GM18502 (cell line): ENCODE data around the gene SLC1A7.

Experiments used
- ATAC-seq: cut with Tn5 transposase; IDR thresholded peaks from one replicate; pipeline ENCODE4 v1.9.1; 2021; ENCODE audit warnings: mild to moderate bottlenecking; ENCODE audit not compliant: unreplicated experiment, poor library complexity

The SLC1A7 gene

GRCh38 chr1:53134961-53135734 is 7.3 kb downstream of the SLC1A7 start:
- no peak for ATAC-seq

GRCh38 chr1:53134042-53134485 is 8.4 kb downstream of the SLC1A7 start:
- ATAC-seq, result no peak

GRCh38 chr1:53133261-53134041 is 9.0 kb downstream of the SLC1A7 start:
- no peak for ATAC-seq

GRCh38 chr1:53132176-53132575 is 10.3 kb downstream of the SLC1A7 start:
- ATAC-seq, result no peak

- ATAC-seq, result no peak
Measured at GRCh38 chr1:53131590-53131938, 10.9 kb downstream of the SLC1A7 start.

GRCh38 chr1:53130878-53131589 is 11.4 kb downstream of the SLC1A7 start:
- ATAC-seq, result no peak

- ATAC-seq, result no peak
Measured at GRCh38 chr1:53130598-53130877, 11.9 kb downstream of the SLC1A7 start.

GRCh38 chr1:53129891-53130597 is 12.4 kb downstream of the SLC1A7 start:
- ATAC-seq, result no peak

GRCh38 chr1:53128401-53128800 is 14.0 kb downstream of the SLC1A7 start:
- no peak for ATAC-seq

GRCh38 chr1:53127546-53127945 is 14.9 kb downstream of the SLC1A7 start:
- ATAC-seq, result no peak

GRCh38 chr1:53126495-53126894 is 15.9 kb downstream of the SLC1A7 start:
- ATAC-seq, result no peak

GRCh38 chr1:53125623-53126360 is 16.6 kb downstream of the SLC1A7 start:
- ATAC-seq, result no peak

GRCh38 chr1:53125122-53125521 is 17.3 kb downstream of the SLC1A7 start:
- no peak for ATAC-seq

GRCh38 chr1:53123453-53124140 is 18.8 kb downstream of the SLC1A7 start:
- ATAC-seq, result no peak

- no peak for ATAC-seq
Measured at GRCh38 chr1:53122961-53123413, 19.5 kb downstream of the SLC1A7 start.

- ATAC-seq, result no peak
Measured at GRCh38 chr1:53122201-53122885, 20.1 kb downstream of the SLC1A7 start.

- no peak for ATAC-seq
Measured at GRCh38 chr1:53121319-53122172, 20.9 kb downstream of the SLC1A7 start.

GRCh38 chr1:53120659-53121058 is 21.8 kb downstream of the SLC1A7 start:
- ATAC-seq, result no peak
